A549 (cell line): ENCODE data around the gene WNT1. TPM values are rescaled to one million over a fixed set of nuclear protein-coding genes. Genes with fewer than 3 reads are reported as not detected.

Experiments
- ATAC-seq, 2 experiments: fragments of 200-7000 bp in 1 of 2; fragments of >200 bp in 1 of 2; cut with Nextera tagmentation in 1 of 2; cut with Tn5 transposase in 1 of 2; 3 replicates each; pipeline versions ENCODE4 v1.8.0 to v1.9.1; 2018 to 2020; ENCODE audit warnings: mild to moderate bottlenecking in 1 of 2, moderate library complexity in 1 of 2
- CTCF ChIA-PET: fragments of 300-600 bp; sonication (Branson Sonifier 250); formaldehyde crosslinking; extraction: SDS; loops from one replicate; lab custom pipeline; 2021; ENCODE audit warnings: antibody characterized with exemption, inconsistent platforms; lab: Yijun Ruan, JAX
- POLR2A ChIA-PET: fragments of 350-600 bp; formaldehyde crosslinking; extraction: SDS; loops from one replicate; lab custom pipeline; 2021; ENCODE audit warnings: antibody characterized with exemption, inconsistent platforms; lab: Yijun Ruan, JAX
- DNase-seq, 2 experiments: peaks; one replicate each; pipeline versions ENCODE4 v3.0.0 to v3.0.0-alpha.2; 2011 to 2016; ENCODE audit warnings: low read depth in 1 of 2, low spot score in 1 of 2
- FAIRE-seq: peaks from 2 replicates; lab custom pipeline; 2011; peaks lifted over from hg19 to GRCh38; lab: Jason Lieb, UNC
- H3K27ac ChIP-seq, 2 experiments: fragments of >200 bp; sonication (Bioruptor Twin); formaldehyde crosslinking; 3 replicates each; pipeline ENCODE4 v1.5.1; 2016 to 2017
- H3K4me1 ChIP-seq: fragments of >200 bp; sonication (Bioruptor Twin); formaldehyde crosslinking; 3 replicates; pipeline ENCODE4 v1.6.1; 2016
- H3K4me2 ChIP-seq: fragments of >200 bp; sonication (Bioruptor Twin); formaldehyde crosslinking; 3 replicates; pipeline ENCODE4 v1.6.1; 2016
- H3K4me3 ChIP-seq: fragments of >200 bp; sonication (Bioruptor Twin); formaldehyde crosslinking; 3 replicates; pipeline ENCODE4 v1.5.1; 2016
- H3K9me3 ChIP-seq: fragments of >200 bp; sonication (Bioruptor Twin); formaldehyde crosslinking; 3 replicates; pipeline ENCODE4 v1.6.1; 2016
- ATOH8 ChIP-seq: fragments of 250-450 bp; sonication (Bioruptor Pico); IDR thresholded peaks from 2 replicates; pipeline ENCODE4 v1.5.0; 2020; ENCODE audit warnings: low read depth, mild to moderate bottlenecking, moderate library complexity
- CHD2 ChIP-seq: fragments of 150-350 bp; IDR thresholded peaks from 2 replicates; pipeline ENCODE4 v1.6.1; 2014; ENCODE audit warnings: low read length; ENCODE audit not compliant: partially characterized antibody
- E2F6 ChIP-seq: IDR thresholded peaks from 2 replicates; pipeline ENCODE4 v1.6.1; 2012; ENCODE audit warnings: low read depth, borderline replicate concordance
- EHMT2 ChIP-seq: fragments of 200-600 bp; sonication (generic); IDR thresholded peaks from 2 replicates; pipeline ENCODE4 v1.6.1; 2016; ENCODE audit warnings: antibody characterized with exemption, low read depth, mild to moderate bottlenecking, moderate library complexity
- ELK1 ChIP-seq: fragments of 150-350 bp; IDR thresholded peaks from 2 replicates; pipeline ENCODE4 v1.6.1; 2014; ENCODE audit warnings: low read depth, mild to moderate bottlenecking, low read length
- EP300 ChIP-seq, 2 experiments: fragments of >200 bp; sonication (Bioruptor Twin); formaldehyde crosslinking; IDR thresholded peaks; 2 replicates in 1 of 2; 3 replicates in 1 of 2; pipeline ENCODE4 v1.6.1; 2016 to 2017
- ESRRA ChIP-seq: fragments of 150-350 bp; IDR thresholded peaks from 2 replicates; pipeline ENCODE4 v1.6.1; 2014; ENCODE audit warnings: mild to moderate bottlenecking, low read length, borderline replicate concordance
- GATA3 ChIP-seq: IDR thresholded peaks from 2 replicates; pipeline ENCODE4 v1.6.1; 2012; ENCODE audit warnings: borderline replicate concordance
- HDAC2 ChIP-seq: fragments of 200-600 bp; sonication (generic); IDR thresholded peaks from 2 replicates; pipeline ENCODE4 v1.6.1; 2016
- HMGXB4 ChIP-seq: fragments of 250-450 bp; sonication (Bioruptor Pico); IDR thresholded peaks from 2 replicates; pipeline ENCODE4 v1.5.0; 2021; ENCODE audit warnings: mild to moderate bottlenecking, moderate library complexity, borderline replicate concordance
- HOXA7 ChIP-seq: fragments of 250-450 bp; sonication (Bioruptor Pico); IDR thresholded peaks from 2 replicates; pipeline ENCODE4 v1.5.0; 2020; ENCODE audit warnings: mild to moderate bottlenecking, moderate library complexity
- HOXB13 ChIP-seq: fragments of 250-450 bp; sonication (Bioruptor Pico); IDR thresholded peaks from 2 replicates; pipeline ENCODE4 v1.5.0; 2020; ENCODE audit warnings: low read depth, mild to moderate bottlenecking, moderate library complexity
- JUNB ChIP-seq: fragments of >200 bp; sonication (Bioruptor Twin); formaldehyde crosslinking; IDR thresholded peaks from 2 replicates; pipeline ENCODE4 v1.6.1; 2016
- KDM1A ChIP-seq: fragments of 200-600 bp; sonication (generic); IDR thresholded peaks from 2 replicates; pipeline ENCODE4 v1.6.1; 2016; ENCODE audit warnings: low read depth, mild to moderate bottlenecking
- KDM5A ChIP-seq: fragments of 200-600 bp; sonication (generic); IDR thresholded peaks from 2 replicates; pipeline ENCODE4 v1.6.1; 2016; ENCODE audit warnings: antibody characterized with exemption, mild to moderate bottlenecking
- MAFK ChIP-seq: fragments of 450-650 bp; IDR thresholded peaks from 2 replicates; pipeline ENCODE4 v1.6.1; 2014; ENCODE audit not compliant: partially characterized antibody
- MAZ ChIP-seq: fragments of 150-350 bp; IDR thresholded peaks from 2 replicates; pipeline ENCODE4 v1.6.1; 2014; ENCODE audit warnings: antibody characterized with exemption, low read depth, low read length, borderline replicate concordance
- PBX3 ChIP-seq: IDR thresholded peaks from 2 replicates; pipeline ENCODE4 v1.6.1; 2012
- RARB ChIP-seq: fragments of 250-450 bp; sonication (Bioruptor Pico); IDR thresholded peaks from 2 replicates; pipeline ENCODE4 v1.8.0; 2021; ENCODE audit warnings: mild to moderate bottlenecking, moderate library complexity
- RCOR1 ChIP-seq: fragments of 150-350 bp; IDR thresholded peaks from 2 replicates; pipeline ENCODE4 v1.6.1; 2014; ENCODE audit warnings: antibody characterized with exemption, low read length, low read depth
- RFX5 ChIP-seq: fragments of 450-650 bp; IDR thresholded peaks from 2 replicates; pipeline ENCODE4 v1.7.1; 2014; ENCODE audit warnings: antibody characterized with exemption, mild to moderate bottlenecking, moderate library complexity
- SREBF2 ChIP-seq: fragments of 450-650 bp; IDR thresholded peaks from 2 replicates; pipeline ENCODE4 v1.6.1; 2014; ENCODE audit warnings: mild to moderate bottlenecking, moderate library complexity
- TFCP2L1 ChIP-seq: fragments of 250-450 bp; sonication (Bioruptor Pico); IDR thresholded peaks from 2 replicates; pipeline ENCODE4 v1.5.0; 2021; ENCODE audit warnings: mild to moderate bottlenecking
- TP53 ChIP-seq: fragments of 250-450 bp; sonication (Bioruptor Pico); IDR thresholded peaks from 2 replicates; pipeline ENCODE4 v1.5.0; 2021; ENCODE audit warnings: mild to moderate bottlenecking, moderate library complexity
- ZFP36 ChIP-seq: fragments of 450-650 bp; IDR thresholded peaks from 2 replicates; pipeline ENCODE4 v1.6.1; 2014; ENCODE audit warnings: borderline replicate concordance; ENCODE audit not compliant: partially characterized antibody
- ZSCAN20 ChIP-seq: fragments of 250-450 bp; sonication (Bioruptor Pico); IDR thresholded peaks from 2 replicates; pipeline ENCODE4 v1.8.0; 2022; ENCODE audit warnings: mild to moderate bottlenecking, moderate library complexity
- WGBS: methylation state at CpG from one replicate; pipeline ENCODE4 v1.1.6; 2017; ENCODE audit errors: missing lambda C conversion rate; 5-methylcytosine and 5-hydroxymethylcytosine counted together
- polyA plus RNA-seq, 4 experiments: library from polyadenylated mRNA; depleted of rRNA in 3 of 4; stranded (reverse); fragments of >200 nt; fragmentation: RNase III in 1 of 4; extraction: RNeasy Plus Mini Kit Qiagen cat#74134 plus additional on column Dnase treatment in 1 of 4; gene quantifications; 2 replicates in 3 of 4; 3 replicates in 1 of 4; pipeline ENCODE4 v1.2.3, GENCODE V29; 2011 to 2017

The WNT1 gene
- polyA plus RNA-seq, 2 of the 4 experiments (the other 2 are of a cell fraction): not detected

GRCh38 chr12:48966177-48966895, 11.8 kb upstream of the WNT1 start:
- CTCF ChIA-PET: interaction anchor here (0.8 to 77.5 kb wide), 7 partner anchors 12 to 122 kb away, joined by 3 to 2584 read pairs (median 3); partner anchors contain the start of genes ARF3, DDN, FKBP11 and PRKAG1
- 84% methylated on average over 20 of the region's 20 CpGs for WGBS
- DNase-seq (no peak), FAIRE-seq (no peak), ATAC-seq (no peak)
- H3K4me3 ChIP-seq: no peak overlapping the region
- TF ChIP-seq RCOR1 (no peak), KDM1A (no peak), TFCP2L1 (no peak), ELK1 (no peak), RARB (CRISPR knock-in tag) (no peak), JUNB (no peak), HOXB13 (CRISPR knock-in tag) (no peak), HMGXB4 (no peak), HDAC2 (no peak), CHD2 (no peak), SREBF2 (no peak), ZFP36 (no peak), MAZ (no peak), TP53 (CRISPR knock-in tag) (no peak), GATA3 (no peak), RFX5 (no peak)
- POLR2A ChIA-PET: interaction anchor here (0.9 kb wide), 1 partner anchor 9 kb away, joined by 3 read pairs; the partner anchor contains the start of gene ARF3
- H3K27ac ChIP-seq: no peak overlapping the region
- H3K4me1 ChIP-seq: peaks cover 20% of the 10 kb centered on the region
- no peaks in the 10 kb centered on the region for H3K9me3 ChIP-seq
- H3K4me2 ChIP-seq: no peak overlapping the region

GRCh38 chr12:48967991-48968390, 10.1 kb upstream of the WNT1 start:
- no peak overlapping the region for H3K27ac ChIP-seq
- no peak for TF ChIP-seq EHMT2
- no peak for TF ChIP-seq MAFK
- no peak for TF ChIP-seq PBX3
- TF ChIP-seq ZSCAN20: no peak
- TF ChIP-seq KDM5A: no peak
- no peak for TF ChIP-seq ATOH8 (CRISPR knock-in tag)
- TF ChIP-seq HOXA7 (CRISPR knock-in tag): no peak
- no peak for TF ChIP-seq CHD2
- no peak for TF ChIP-seq EP300 (IDR thresholded peaks at IDR 0.05)
- no peak for TF ChIP-seq ESRRA
- TF ChIP-seq E2F6: no peak
- POLR2A ChIA-PET: interaction anchor here (1.5 kb wide), 1 partner anchor 10 kb away, joined by 4 read pairs; the partner anchor contains the start of gene ARF3
- no peak overlapping the region for H3K4me2 ChIP-seq
- 76% methylated on average over 6 of the region's 7 CpGs for WGBS
- DNase-seq (no peak), FAIRE-seq (no peak), ATAC-seq (no peak)
- no peak overlapping the region for H3K4me3 ChIP-seq
- CTCF ChIA-PET: interaction anchor here (1.1 to 77.5 kb wide), 4 partner anchors 12 to 121 kb away, joined by 3 to 2584 read pairs (median 1294); partner anchors contain the start of genes ARF3, DDN, FKBP11 and PRKAG1
- peaks cover 23% of the 10 kb centered on the region for H3K4me1 ChIP-seq
- no peaks in the 10 kb centered on the region for H3K9me3 ChIP-seq
